GM23338 (cell line): ENCODE results near the gene FMN1. TPM values are rescaled to one million over a fixed set of nuclear protein-coding genes. Genes with fewer than 3 reads are reported as not detected.

ENCODE experiments used
- ATAC-seq: fragments of 200-7000 bp; cut with Tn5 transposase; 3 replicates; pipeline ENCODE4 v1.9.1; 2020
- DNase-seq: peaks from one replicate; pipeline ENCODE4 v3.0.0-alpha.2; 2015; ENCODE audit warnings: low spot score
- H2AFZ ChIP-seq: fragments of 200-600 bp; sonication (generic); 2 replicates; pipeline ENCODE4 v1.8.0; 2016; ENCODE audit warnings: antibody characterized with exemption, mild to moderate bottlenecking, moderate library complexity
- H3F3A ChIP-seq: fragments of 200-600 bp; sonication (generic); replicated peaks from 2 replicates; pipeline ENCODE4 v1.8.0; 2017; ENCODE audit warnings: antibody characterized with exemption, mixed run types, low read depth
- H3K27ac ChIP-seq: fragments of 200-600 bp; sonication (generic); 2 replicates; pipeline ENCODE4 v1.6.1; 2016; ENCODE audit warnings: low read depth
- H3K27me3 ChIP-seq: fragments of 200-600 bp; sonication (generic); 2 replicates; pipeline ENCODE4 v1.8.0; 2016; ENCODE audit warnings: mild to moderate bottlenecking, mixed run types, moderate library complexity; ENCODE audit not compliant: insufficient read depth
- H3K36me3 ChIP-seq: fragments of 200-600 bp; sonication (generic); 2 replicates; pipeline ENCODE4 v1.8.0; 2016; ENCODE audit warnings: mild to moderate bottlenecking; ENCODE audit not compliant: insufficient read depth
- H3K4me1 ChIP-seq: fragments of 200-600 bp; sonication (generic); 2 replicates; pipeline ENCODE4 v1.8.0; 2016; ENCODE audit warnings: mild to moderate bottlenecking, moderate library complexity; ENCODE audit not compliant: insufficient read depth
- H3K4me2 ChIP-seq: fragments of 200-600 bp; sonication (generic); 2 replicates; pipeline ENCODE4 v1.7.1; 2017; ENCODE audit warnings: mixed run types
- H3K4me3 ChIP-seq: fragments of 200-600 bp; sonication (generic); 2 replicates; pipeline ENCODE4 v1.6.1; 2016; ENCODE audit warnings: mixed run types
- H3K79me2 ChIP-seq: fragments of 200-600 bp; sonication (generic); replicated peaks from 2 replicates; pipeline ENCODE4 v1.8.0; 2017; ENCODE audit warnings: mild to moderate bottlenecking; ENCODE audit not compliant: insufficient read depth
- H3K9me2 ChIP-seq: fragments of 200-600 bp; sonication (generic); 2 replicates; pipeline ENCODE4 v1.8.0; 2017; ENCODE audit not compliant: insufficient read depth
- H4K20me1 ChIP-seq: fragments of 200-600 bp; sonication (generic); replicated peaks from 2 replicates; pipeline ENCODE4 v1.8.0; 2017; ENCODE audit warnings: mild to moderate bottlenecking; ENCODE audit not compliant: insufficient read depth
- H3K27ac Mint-ChIP-seq: 2 replicates; pipeline ENCODE4 v1.8.0; 2020; ENCODE audit warnings: inconsistent platforms, mild to moderate bottlenecking, moderate library complexity, mixed read lengths
- H3K27me3 Mint-ChIP-seq: 3 replicates; pipeline ENCODE4 v1.8.0; 2022; ENCODE audit warnings: low read depth, mild to moderate bottlenecking, moderate library complexity, mixed read lengths, inconsistent platforms; ENCODE audit not compliant: insufficient read depth, poor library complexity
- H3K36me3 Mint-ChIP-seq: 3 replicates; pipeline ENCODE4 v1.8.0; 2021; ENCODE audit warnings: low read depth, mild to moderate bottlenecking, inconsistent platforms, moderate library complexity, mixed read lengths
- H3K4me1 Mint-ChIP-seq: 3 replicates; pipeline ENCODE4 v1.8.0; 2020; ENCODE audit warnings: mild to moderate bottlenecking, inconsistent platforms, mixed read lengths
- H3K4me3 Mint-ChIP-seq: 3 replicates; pipeline ENCODE4 v1.8.0; 2021; ENCODE audit warnings: moderate library complexity, mild to moderate bottlenecking, inconsistent platforms, mixed read lengths
- H3K9me3 Mint-ChIP-seq: 3 replicates; pipeline ENCODE4 v1.8.0; 2020; ENCODE audit warnings: moderate library complexity, mild to moderate bottlenecking, inconsistent platforms, mixed read lengths
- CREB1 ChIP-seq: fragments of 250-450 bp; sonication (Bioruptor Pico); IDR thresholded peaks from 2 replicates; pipeline ENCODE4 v1.5.0; 2020; ENCODE audit warnings: low read depth, mild to moderate bottlenecking, moderate library complexity
- EZH2 ChIP-seq: fragments of 200-600 bp; sonication (generic); IDR thresholded peaks from one replicate; pipeline ENCODE4 v1.8.0; 2017; ENCODE audit warnings: antibody characterized with exemption, mild to moderate bottlenecking, low read depth; ENCODE audit not compliant: unreplicated experiment
- JUNB ChIP-seq: IDR thresholded peaks from one replicate; pipeline ENCODE4 v1.6.1; 2016; ENCODE audit warnings: antibody characterized with exemption; ENCODE audit not compliant: unreplicated experiment
- POLR2AphosphoS5 ChIP-seq: IDR thresholded peaks from 2 replicates; pipeline ENCODE4 v1.6.1; 2016; ENCODE audit warnings: antibody characterized with exemption, low read depth
- STAT1 ChIP-seq: IDR thresholded peaks from one replicate; pipeline ENCODE4 v1.6.1; 2016; ENCODE audit warnings: antibody characterized with exemption; ENCODE audit not compliant: unreplicated experiment
- ZNF114 ChIP-seq: fragments of 250-450 bp; sonication (Bioruptor Pico); IDR thresholded peaks from 2 replicates; pipeline ENCODE4 v1.5.0; 2020; ENCODE audit warnings: mild to moderate bottlenecking, moderate library complexity
- ZNF331 ChIP-seq: fragments of 250-450 bp; sonication (Bioruptor Pico); IDR thresholded peaks from 2 replicates; pipeline ENCODE4 v1.5.0; 2020; ENCODE audit warnings: low read depth, mild to moderate bottlenecking, moderate library complexity
- polyA plus RNA-seq: library from polyadenylated mRNA; unstranded; fragments of >200 nt; fragmentation: Nextera tagmentation; extraction: Ambion mirVana; gene quantifications from 2 replicates; pipeline ENCODE4 v1.2.1, GENCODE V29; 2016
- total RNA-seq: library from RNA; depleted of rRNA; stranded (reverse); fragments of >200 nt; shearing (Covaris generic); gene quantifications from 2 replicates; pipeline ENCODE4 v1.2.3, GENCODE V29; 2014
- TF ChIP-seq, protein P1 (sequence below): fragments of 250-450 bp; sonication (Bioruptor Pico); IDR thresholded peaks from 2 replicates; pipeline ENCODE4 v1.5.0; 2020; ENCODE audit warnings: mild to moderate bottlenecking, moderate library complexity
- TF ChIP-seq, protein P2 (sequence below): IDR thresholded peaks from 2 replicates; pipeline ENCODE4 v1.6.1; 2016; ENCODE audit warnings: antibody characterized with exemption

Gene FMN1
- total and polyA plus RNA-seq, 2 experiments from 2014 or later: 1.2 to 1.6 TPM

DNA sequence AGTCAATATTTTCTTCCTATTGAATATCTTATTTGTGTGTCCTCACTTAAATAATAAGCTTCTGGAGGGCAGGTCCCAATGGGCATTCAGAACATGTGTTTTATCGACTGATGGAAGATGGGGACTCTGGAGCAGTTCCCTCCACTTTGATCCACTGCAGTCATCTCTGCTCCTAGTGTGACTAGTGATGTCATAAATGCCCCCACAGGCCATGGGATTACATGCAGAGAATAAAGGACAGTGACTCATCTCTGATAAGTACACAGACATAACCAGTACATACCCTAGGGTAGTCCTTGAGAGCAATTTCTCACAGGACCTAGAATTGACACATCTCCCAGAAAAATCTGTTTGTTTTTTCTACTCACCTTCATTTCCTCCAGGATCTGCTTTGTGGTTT, 49.4 kb upstream of the FMN1 start (continued):
- TF ChIP-seq, protein P1, sequence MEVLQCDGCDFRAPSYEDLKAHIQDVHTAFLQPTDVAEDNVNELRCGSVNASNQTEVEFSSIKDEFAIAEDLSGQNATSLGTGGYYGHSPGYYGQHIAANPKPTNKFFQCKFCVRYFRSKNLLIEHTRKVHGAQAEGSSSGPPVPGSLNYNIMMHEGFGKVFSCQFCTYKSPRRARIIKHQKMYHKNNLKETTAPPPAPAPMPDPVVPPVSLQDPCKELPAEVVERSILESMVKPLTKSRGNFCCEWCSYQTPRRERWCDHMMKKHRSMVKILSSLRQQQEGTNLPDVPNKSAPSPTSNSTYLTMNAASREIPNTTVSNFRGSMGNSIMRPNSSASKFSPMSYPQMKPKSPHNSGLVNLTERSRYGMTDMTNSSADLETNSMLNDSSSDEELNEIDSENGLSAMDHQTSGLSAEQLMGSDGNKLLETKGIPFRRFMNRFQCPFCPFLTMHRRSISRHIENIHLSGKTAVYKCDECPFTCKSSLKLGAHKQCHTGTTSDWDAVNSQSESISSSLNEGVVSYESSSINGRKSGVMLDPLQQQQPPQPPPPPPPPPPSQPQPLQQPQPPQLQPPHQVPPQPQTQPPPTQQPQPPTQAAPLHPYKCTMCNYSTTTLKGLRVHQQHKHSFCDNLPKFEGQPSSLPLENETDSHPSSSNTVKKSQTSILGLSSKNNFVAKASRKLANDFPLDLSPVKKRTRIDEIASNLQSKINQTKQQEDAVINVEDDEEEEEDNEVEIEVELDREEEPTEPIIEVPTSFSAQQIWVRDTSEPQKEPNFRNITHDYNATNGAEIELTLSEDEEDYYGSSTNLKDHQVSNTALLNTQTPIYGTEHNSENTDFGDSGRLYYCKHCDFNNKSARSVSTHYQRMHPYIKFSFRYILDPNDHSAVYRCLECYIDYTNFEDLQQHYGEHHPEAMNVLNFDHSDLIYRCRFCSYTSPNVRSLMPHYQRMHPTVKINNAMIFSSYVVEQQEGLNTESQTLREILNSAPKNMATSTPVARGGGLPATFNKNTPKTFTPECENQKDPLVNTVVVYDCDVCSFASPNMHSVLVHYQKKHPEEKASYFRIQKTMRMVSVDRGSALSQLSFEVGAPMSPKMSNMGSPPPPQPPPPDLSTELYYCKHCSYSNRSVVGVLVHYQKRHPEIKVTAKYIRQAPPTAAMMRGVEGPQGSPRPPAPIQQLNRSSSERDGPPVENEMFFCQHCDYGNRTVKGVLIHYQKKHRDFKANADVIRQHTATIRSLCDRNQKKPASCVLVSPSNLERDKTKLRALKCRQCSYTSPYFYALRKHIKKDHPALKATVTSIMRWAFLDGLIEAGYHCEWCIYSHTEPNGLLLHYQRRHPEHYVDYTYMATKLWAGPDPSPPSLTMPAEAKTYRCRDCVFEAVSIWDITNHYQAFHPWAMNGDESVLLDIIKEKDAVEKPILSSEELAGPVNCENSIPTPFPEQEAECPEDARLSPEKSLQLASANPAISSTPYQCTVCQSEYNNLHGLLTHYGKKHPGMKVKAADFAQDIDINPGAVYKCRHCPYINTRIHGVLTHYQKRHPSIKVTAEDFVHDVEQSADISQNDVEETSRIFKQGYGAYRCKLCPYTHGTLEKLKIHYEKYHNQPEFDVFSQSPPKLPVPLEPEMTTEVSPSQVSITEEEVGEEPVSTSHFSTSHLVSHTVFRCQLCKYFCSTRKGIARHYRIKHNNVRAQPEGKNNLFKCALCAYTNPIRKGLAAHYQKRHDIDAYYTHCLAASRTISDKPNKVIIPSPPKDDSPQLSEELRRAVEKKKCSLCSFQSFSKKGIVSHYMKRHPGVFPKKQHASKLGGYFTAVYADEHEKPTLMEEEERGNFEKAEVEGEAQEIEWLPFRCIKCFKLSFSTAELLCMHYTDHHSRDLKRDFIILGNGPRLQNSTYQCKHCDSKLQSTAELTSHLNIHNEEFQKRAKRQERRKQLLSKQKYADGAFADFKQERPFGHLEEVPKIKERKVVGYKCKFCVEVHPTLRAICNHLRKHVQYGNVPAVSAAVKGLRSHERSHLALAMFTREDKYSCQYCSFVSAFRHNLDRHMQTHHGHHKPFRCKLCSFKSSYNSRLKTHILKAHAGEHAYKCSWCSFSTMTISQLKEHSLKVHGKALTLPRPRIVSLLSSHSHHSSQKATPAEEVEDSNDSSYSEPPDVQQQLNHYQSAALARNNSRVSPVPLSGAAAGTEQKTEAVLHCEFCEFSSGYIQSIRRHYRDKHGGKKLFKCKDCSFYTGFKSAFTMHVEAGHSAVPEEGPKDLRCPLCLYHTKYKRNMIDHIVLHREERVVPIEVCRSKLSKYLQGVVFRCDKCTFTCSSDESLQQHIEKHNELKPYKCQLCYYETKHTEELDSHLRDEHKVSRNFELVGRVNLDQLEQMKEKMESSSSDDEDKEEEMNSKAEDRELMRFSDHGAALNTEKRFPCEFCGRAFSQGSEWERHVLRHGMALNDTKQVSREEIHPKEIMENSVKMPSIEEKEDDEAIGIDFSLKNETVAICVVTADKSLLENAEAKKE (CRISPR knock-in tag): no peak

DNA sequence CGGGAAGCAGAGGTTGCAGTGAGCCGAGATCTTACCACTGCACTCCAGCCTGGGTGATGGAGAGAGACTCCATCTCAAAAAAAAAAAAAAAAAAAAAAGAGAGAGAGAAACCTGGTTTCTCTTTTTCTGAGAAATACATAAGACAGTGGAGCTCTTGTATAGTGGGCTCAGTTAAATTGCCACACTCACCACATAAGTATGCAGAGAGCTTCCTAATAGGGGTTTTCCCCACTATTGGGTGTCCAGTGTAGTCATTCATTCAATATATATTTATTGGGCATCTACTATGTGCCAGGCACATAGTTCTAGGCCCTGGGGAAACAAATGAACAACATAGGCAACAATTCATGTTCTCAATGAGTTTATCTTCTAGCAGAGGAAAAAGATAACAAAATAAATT, 48.9 kb upstream of the FMN1 start:
- no peaks in the 10 kb centered on the region for H3K36me3 Mint-ChIP-seq
- H3K27me3 Mint-ChIP-seq: no peaks in the 10 kb centered on the region
- Histone ChIP-seq H3K36me3 (no peaks in the 10 kb centered on the region), H3F3A (no peaks in the 10 kb centered on the region), H3K4me1 (peaks cover 12% of the 10 kb centered on the region), H3K27me3 (no peaks in the 10 kb centered on the region), H3K4me3 (no peak overlapping the region), H3K27ac (no peak overlapping the region), H3K9me2 (peaks cover 6% of the 10 kb centered on the region; the same call in 1 of the 2 replicates), H3K79me2 (no peaks in the 10 kb centered on the region), H2AFZ (no peak overlapping the region), H4K20me1 (no peaks in the 10 kb centered on the region), H3K4me2 (no peak overlapping the region)
- DNase-seq: no peak
- H3K9me3 Mint-ChIP-seq: no peaks in the 10 kb centered on the region
- peaks cover 19% of the 10 kb centered on the region for H3K4me1 Mint-ChIP-seq
- H3K4me3 Mint-ChIP-seq: no peak overlapping the region
- ATAC-seq: no peak
- no peak overlapping the region for H3K27ac Mint-ChIP-seq
- TF ChIP-seq POLR2AphosphoS5 (no peak), ZNF331 (CRISPR knock-in tag) (no peak), STAT1 (no peak), ZNF114 (no peak), JUNB (no peak), CREB1 (CRISPR knock-in tag) (no peak), EZH2 (no peak)
- TF ChIP-seq, protein P2, sequence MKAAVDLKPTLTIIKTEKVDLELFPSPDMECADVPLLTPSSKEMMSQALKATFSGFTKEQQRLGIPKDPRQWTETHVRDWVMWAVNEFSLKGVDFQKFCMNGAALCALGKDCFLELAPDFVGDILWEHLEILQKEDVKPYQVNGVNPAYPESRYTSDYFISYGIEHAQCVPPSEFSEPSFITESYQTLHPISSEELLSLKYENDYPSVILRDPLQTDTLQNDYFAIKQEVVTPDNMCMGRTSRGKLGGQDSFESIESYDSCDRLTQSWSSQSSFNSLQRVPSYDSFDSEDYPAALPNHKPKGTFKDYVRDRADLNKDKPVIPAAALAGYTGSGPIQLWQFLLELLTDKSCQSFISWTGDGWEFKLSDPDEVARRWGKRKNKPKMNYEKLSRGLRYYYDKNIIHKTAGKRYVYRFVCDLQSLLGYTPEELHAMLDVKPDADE: no peak
- TF ChIP-seq, protein P1 (CRISPR knock-in tag): no peak
